Measurements from ENCODE around the gene ERLEC1. TPM values are rescaled to one million over a fixed set of nuclear protein-coding genes. Genes with fewer than 3 reads are reported as not detected.

ERLEC1 gene
- 57.4 to 70.8 TPM (median 61.7 TPM) in 5 replicates for total RNA-seq (2022; extraction: Qiagen RNA extraction; ENCODE audit: low read depth)

GRCh38 chr2:53786705-53787613, at the start of gene ERLEC1, which contains the start of gene ASB3:
ERLEC1 (plus strand) TSS chr2:53787044; CDS start chr2:53787211, 167 bp downstream.
ASB3 (minus strand) TSS chr2:53786953; CDS start chr2:53765572, 21,381 bp downstream.

DNA sequence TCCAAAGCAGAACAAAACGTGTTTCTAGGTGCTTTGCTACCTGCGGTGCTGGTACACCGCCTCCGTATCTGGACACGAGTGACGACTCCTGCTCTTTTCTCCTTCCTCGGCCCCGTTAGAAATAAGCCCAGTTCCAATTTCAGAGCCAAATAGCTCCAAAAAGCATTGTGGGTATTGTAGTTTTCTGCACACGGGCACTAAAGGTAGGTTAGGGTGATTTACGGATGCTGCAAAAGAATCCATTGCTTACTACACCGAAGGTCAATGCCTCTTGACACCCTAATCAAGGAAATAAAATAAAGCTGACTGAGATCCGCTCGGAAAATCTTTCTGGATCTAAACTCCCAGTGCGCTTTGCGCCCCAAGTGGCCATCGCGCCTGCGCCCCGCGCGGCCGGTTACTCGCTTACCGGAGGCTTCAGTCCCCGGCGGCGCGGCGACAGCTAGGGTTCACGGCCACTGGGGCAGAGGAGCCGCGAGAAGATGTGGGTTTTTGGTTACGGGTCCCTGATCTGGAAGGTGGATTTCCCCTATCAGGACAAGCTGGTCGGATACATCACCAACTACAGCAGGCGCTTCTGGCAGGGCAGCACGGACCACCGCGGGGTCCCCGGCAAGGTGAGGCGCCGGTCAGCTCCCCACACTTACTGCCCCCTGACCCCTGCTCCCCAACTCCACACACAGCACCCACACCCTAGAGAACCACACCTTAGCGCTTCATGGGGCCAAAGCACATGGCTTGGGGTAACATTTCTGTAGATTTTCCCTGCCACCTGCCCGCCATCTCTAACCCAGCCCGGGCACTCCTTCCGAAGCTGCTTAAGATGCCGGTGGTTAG, 19.2 kb upstream of the ERLEC1 start, which contains the start of gene CHAC2:
Gene CHAC2 (plus strand): TSS at position 400 of the 837 bp plus-strand sequence. CDS start 83 bp downstream, at position 483.

DNA sequence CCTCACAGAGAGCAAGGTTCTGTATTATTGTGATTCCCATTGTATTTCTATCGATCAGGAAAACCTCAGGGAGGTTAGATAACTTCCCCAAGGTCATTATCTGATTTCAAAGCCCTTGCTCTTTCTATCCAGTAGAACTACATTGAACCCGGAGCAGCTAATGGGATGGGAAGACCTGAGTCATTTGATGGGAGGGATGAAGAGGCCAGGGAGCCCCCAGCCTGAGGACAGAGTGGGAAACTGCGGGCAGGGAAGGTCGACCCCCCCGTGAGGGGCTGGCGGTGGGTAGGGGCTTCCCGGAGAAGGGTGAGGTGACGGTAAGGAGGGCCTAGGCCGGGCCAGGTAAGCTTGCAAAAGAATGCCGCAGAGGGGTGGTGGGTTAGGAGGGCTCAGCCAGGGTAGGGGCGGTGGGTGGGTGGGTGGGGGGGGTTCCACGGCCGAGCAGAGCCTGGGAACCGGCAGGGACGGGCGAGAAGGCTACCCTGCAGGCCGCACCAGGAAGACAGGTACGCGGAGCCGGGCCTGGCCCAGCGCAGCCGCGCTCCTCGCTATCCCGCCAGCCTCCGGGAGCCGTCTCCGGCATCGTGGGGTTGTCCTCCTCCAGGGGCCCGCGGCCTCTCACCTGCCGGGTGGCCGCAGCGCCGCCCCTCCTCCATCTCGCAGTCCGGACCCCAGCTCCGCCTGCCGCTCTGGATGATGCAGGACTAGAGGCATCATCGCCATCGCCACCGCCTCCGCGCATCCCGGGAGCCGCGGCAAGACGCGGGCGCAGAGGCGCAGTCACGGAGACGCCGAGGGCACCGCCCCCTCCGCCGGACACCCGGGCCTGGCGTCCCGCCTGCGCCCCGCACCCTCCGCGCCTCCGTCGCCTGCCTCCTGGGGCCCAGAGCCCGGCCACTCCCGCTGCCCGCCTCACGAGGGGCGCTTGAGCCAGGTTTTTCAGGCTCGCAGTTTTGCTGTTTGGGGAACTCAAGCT, 72.7 kb downstream of the ERLEC1 start, which contains the start of gene GPR75:
Gene GPR75 (minus strand): TSS at position 762 of the 976 bp plus-strand sequence. CDS start 5,211 bp downstream, outside the sequence.

Other genes starting within 250 kb of the ERLEC1 start
- 12.6 to 16.6 TPM (median 14.6 TPM) in 5 replicates for gene CHAC2, start 19.2 kb upstream of the ERLEC1 start, total RNA-seq (2022; extraction: Qiagen RNA extraction; ENCODE audit: low read depth)
- gene ASB3, start 91 bp upstream of the ERLEC1 start, total RNA-seq (2022; extraction: Qiagen RNA extraction; ENCODE audit: low read depth) = 13.1 to 16.1 TPM (median 14.8 TPM) in 5 replicates
- gene GPR75, start 72.9 kb downstream of the ERLEC1 start, total RNA-seq (2022; extraction: Qiagen RNA extraction; ENCODE audit: low read depth) = 1.7 to 2.6 TPM (median 2.1 TPM) in 5 replicates
- 37.3 to 45.7 TPM (median 43.4 TPM) in 5 replicates for gene PSME4, start 183.9 kb downstream of the ERLEC1 start, total RNA-seq (2022; extraction: Qiagen RNA extraction; ENCODE audit: low read depth)

Measured in A549 treated with CpdA at 1 μM for 4 hours (cell line).